H1 (cell line): ENCODE results near the gene ECI1. TPM values are rescaled to one million over a fixed set of nuclear protein-coding genes. Genes with fewer than 3 reads are reported as not detected.

Experiments used
- CTCF ChIA-PET: fragments of 300-600 bp; sonication (Branson Sonifier 250); formaldehyde crosslinking; loops from one replicate; lab custom pipeline; 2021; ENCODE audit not compliant: partially characterized antibody; lab: Charles Lee
- POLR2A ChIA-PET: fragments of 300-600 bp; sonication (Branson Sonifier 250); formaldehyde crosslinking; loops from one replicate; lab custom pipeline; 2021; ENCODE audit warnings: inconsistent platforms; ENCODE audit not compliant: partially characterized antibody; lab: Charles Lee
- DNase-seq, 2 experiments: peaks; one replicate each; pipeline versions ENCODE4 v3.0.0 to v3.0.0-alpha.2; 2010 to 2022; ENCODE audit warnings: low spot score in 2 of 2, low read depth in 1 of 2, mixed read lengths in 1 of 2
- FAIRE-seq: peaks from 2 replicates; lab custom pipeline; 2011; peaks lifted over from hg19 to GRCh38; lab: Jason Lieb, UNC
- H2AFZ ChIP-seq: 2 replicates; pipeline ENCODE4 v1.8.1; 2012; ENCODE audit warnings: low read length, inconsistent platforms
- H2AK5ac ChIP-seq: 2 replicates; pipeline ENCODE4 v1.6.1; 2013; ENCODE audit warnings: low read depth, low read length
- H2BK120ac ChIP-seq: replicated peaks from 2 replicates; pipeline ENCODE3; 2013; ENCODE audit warnings: low read depth, low read length, inconsistent platforms
- H2BK12ac ChIP-seq: 2 replicates; pipeline ENCODE4 v1.6.1; 2013; ENCODE audit warnings: low read depth, low read length
- H2BK15ac ChIP-seq: 2 replicates; pipeline ENCODE4 v1.6.1; 2013; ENCODE audit warnings: low read length
- H2BK20ac ChIP-seq: 2 replicates; pipeline ENCODE4 v1.6.1; 2013; ENCODE audit warnings: low read length
- H2BK5ac ChIP-seq: 2 replicates; pipeline ENCODE4 v1.6.1; 2013; ENCODE audit warnings: low read depth, low read length
- H3K14ac ChIP-seq: 2 replicates; pipeline ENCODE4 v1.6.1; 2013; ENCODE audit warnings: inconsistent platforms; ENCODE audit not compliant: insufficient read length
- H3K18ac ChIP-seq: 2 replicates; pipeline ENCODE4 v1.6.1; 2013; ENCODE audit warnings: low read length; ENCODE audit errors: extremely low read depth
- H3K23ac ChIP-seq: 2 replicates; pipeline ENCODE4 v1.6.1; 2013; ENCODE audit warnings: inconsistent platforms; ENCODE audit not compliant: insufficient read length
- H3K23me2 ChIP-seq: 2 replicates; pipeline ENCODE4 v1.6.1; 2013; ENCODE audit warnings: low read depth, low read length
- H3K27ac ChIP-seq: 2 replicates; pipeline ENCODE4 v1.6.1; 2011; ENCODE audit warnings: low read depth, low read length, inconsistent platforms
- H3K27me3 ChIP-seq, 4 experiments: replicated peaks in 1 of 4; 1 replicate in 1 of 4; 2 replicates in 3 of 4; pipeline versions ENCODE4 v1.6.1 to v1.8.1; 2011 to 2013; ENCODE audit warnings: low read length in 3 of 4, mild to moderate bottlenecking in 3 of 4, inconsistent platforms in 2 of 4, mixed read lengths in 2 of 4, moderate library complexity in 1 of 4; ENCODE audit not compliant: control insufficient read depth in 3 of 4, insufficient read depth in 3 of 4; ENCODE audit errors: extremely low read depth in 1 of 4
- H3K36me3 ChIP-seq, 4 experiments: 2 replicates each; pipeline versions ENCODE4 v1.6.1 to v1.8.1; 2011 to 2013; ENCODE audit warnings: mild to moderate bottlenecking in 4 of 4, low read length in 3 of 4, moderate library complexity in 2 of 4, control low read depth in 1 of 4, inconsistent platforms in 1 of 4; ENCODE audit not compliant: insufficient read depth in 4 of 4, control insufficient read depth in 2 of 4
- H3K4ac ChIP-seq: replicated peaks from 2 replicates; pipeline ENCODE3; 2013; ENCODE audit warnings: low read length, low read depth, mixed read lengths, inconsistent platforms; ENCODE audit not compliant: insufficient read length
- H3K4me1 ChIP-seq, 4 experiments: replicated peaks in 1 of 4; 1 replicate in 1 of 4; 2 replicates in 3 of 4; pipeline versions ENCODE4 v1.6.1 to v1.8.1; 2011 to 2013; ENCODE audit warnings: low read length in 3 of 4, inconsistent platforms in 2 of 4, mixed read lengths in 1 of 4; ENCODE audit not compliant: insufficient read depth in 4 of 4, control insufficient read depth in 3 of 4
- H3K4me2 ChIP-seq, 2 experiments: 2 replicates each; pipeline versions ENCODE4 v1.6.1 to v1.8.1; 2011 to 2013; ENCODE audit warnings: low read depth in 2 of 2, low read length in 2 of 2, control low read depth in 1 of 2, inconsistent platforms in 1 of 2, mild to moderate bottlenecking in 1 of 2; ENCODE audit not compliant: insufficient read depth in 1 of 2
- H3K4me3 ChIP-seq, 4 experiments: fragments of 200-600, 300-600 bp in 1 of 4; sonication (generic), shearing (Covaris generic), sonication (Bioruptor Twin) in 1 of 4; 2 replicates each; pipeline versions ENCODE4 v1.5.1 to v1.8.1; 2011 to 2016; ENCODE audit warnings: low read length in 4 of 4, low read depth in 3 of 4, control low read depth in 2 of 4, inconsistent platforms in 2 of 4, mild to moderate bottlenecking in 2 of 4, mixed read lengths in 1 of 4, moderate library complexity in 1 of 4; ENCODE audit not compliant: insufficient read depth in 2 of 4; ENCODE audit errors: extremely low read depth in 1 of 4
- H3K56ac ChIP-seq: replicated peaks from 2 replicates; pipeline ENCODE3; 2013; ENCODE audit warnings: low read depth, mild to moderate bottlenecking, mixed read lengths, low read length, inconsistent platforms; ENCODE audit not compliant: insufficient read length
- H3K79me1 ChIP-seq: 2 replicates; pipeline ENCODE4 v1.6.1; 2013; ENCODE audit warnings: low read depth, low read length, control low read depth
- H3K79me2 ChIP-seq, 2 experiments: 2 replicates each; pipeline versions ENCODE4 v1.6.1 to v1.8.1; 2012 to 2013; ENCODE audit warnings: low read length in 2 of 2, mild to moderate bottlenecking in 2 of 2, inconsistent platforms in 1 of 2; ENCODE audit not compliant: insufficient read depth in 2 of 2, control insufficient read depth in 1 of 2
- H3K9ac ChIP-seq, 4 experiments: replicated peaks in 1 of 4; 1 replicate in 1 of 4; 2 replicates in 3 of 4; pipeline versions ENCODE4 v1.6.1 to v1.8.1; 2011 to 2013; ENCODE audit warnings: low read depth in 3 of 4, low read length in 3 of 4, control low read depth in 2 of 4, mild to moderate bottlenecking in 2 of 4, moderate library complexity in 2 of 4, inconsistent platforms in 1 of 4; ENCODE audit errors: extremely low read depth in 1 of 4
- H3K9me3 ChIP-seq, 2 experiments: 2 replicates each; pipeline versions ENCODE4 v1.6.1 to v1.8.1; 2012 to 2013; ENCODE audit warnings: mild to moderate bottlenecking in 2 of 2, moderate library complexity in 2 of 2, control low read depth in 1 of 2, inconsistent platforms in 1 of 2, low read depth in 1 of 2, low read length in 1 of 2, mixed read lengths in 1 of 2; ENCODE audit not compliant: insufficient read depth in 2 of 2
- H4K20me1 ChIP-seq, 2 experiments: replicated peaks in 1 of 2; 2 replicates each; pipeline versions ENCODE3 to v1.8.1; 2011 to 2013; ENCODE audit warnings: inconsistent platforms in 2 of 2, low read length in 2 of 2, mild to moderate bottlenecking in 1 of 2; ENCODE audit not compliant: insufficient read depth in 2 of 2, control insufficient read depth in 1 of 2
- H4K5ac ChIP-seq: 2 replicates; pipeline ENCODE4 v1.6.1; 2013; ENCODE audit warnings: low read length, low read depth, mixed read lengths, inconsistent platforms; ENCODE audit not compliant: insufficient read length
- H4K8ac ChIP-seq: 2 replicates; pipeline ENCODE4 v1.8.0; 2013; ENCODE audit warnings: mild to moderate bottlenecking, moderate library complexity, low read length, inconsistent platforms; ENCODE audit not compliant: insufficient read depth; ENCODE audit errors: extremely low read depth
- H4K91ac ChIP-seq: replicated peaks from 2 replicates; pipeline ENCODE3; 2013; ENCODE audit warnings: low read length, mixed read lengths, inconsistent platforms; ENCODE audit not compliant: insufficient read length
- ASH2L ChIP-seq: fragments of 200-600, 300-600 bp; sonication (generic); IDR thresholded peaks from one replicate; pipeline ENCODE4 v1.7.1; 2017; ENCODE audit warnings: low read length
- EGR1 ChIP-seq: IDR thresholded peaks from 2 replicates; pipeline ENCODE4 v1.6.1; 2011; ENCODE audit warnings: low read depth, low read length, borderline replicate concordance
- KDM4A ChIP-seq: IDR thresholded peaks from one replicate; pipeline ENCODE4 v1.7.1; 2012; ENCODE audit warnings: low read depth, mild to moderate bottlenecking, moderate library complexity, low read length, inconsistent platforms; ENCODE audit not compliant: severe bottlenecking
- SP2 ChIP-seq: IDR thresholded peaks from 2 replicates; pipeline ENCODE4 v1.6.1; 2012; ENCODE audit warnings: mild to moderate bottlenecking, low read length, inconsistent platforms
- TBP ChIP-seq: IDR thresholded peaks from 2 replicates; pipeline ENCODE4 v1.6.1; 2011; ENCODE audit warnings: low read depth, low read length, improper control_type of control experiment
- YY1 ChIP-seq: IDR thresholded peaks from 2 replicates; pipeline ENCODE4 v1.6.1; 2011; ENCODE audit warnings: low read depth, mild to moderate bottlenecking, low read length
- ZNF274 ChIP-seq: IDR thresholded peaks from 2 replicates; pipeline ENCODE4 v1.7.0; 2012; ENCODE audit warnings: low read length, borderline replicate concordance; ENCODE audit errors: extremely low read depth
- WGBS, 2 experiments: shearing (Covaris generic) in 1 of 2; methylation state at CpG; one replicate each; pipeline versions ENCODE4 v1.1.6 to v1.1.7; 2013 to 2015; ENCODE audit warnings: low lambda C conversion rate in 2 of 2, mixed read lengths in 2 of 2, inconsistent platforms in 1 of 2, low coverage in 1 of 2, missing lambda C conversion rate in 1 of 2; ENCODE audit not compliant: insufficient replicate concordance in 2 of 2, insufficient coverage in 1 of 2, insufficient read length in 1 of 2; ENCODE audit errors: extremely low coverage in 1 of 2, missing lambda C conversion rate in 1 of 2; 5-methylcytosine and 5-hydroxymethylcytosine counted together
- polyA plus RNA-seq, 7 experiments: library from polyadenylated mRNA; depleted of rRNA in 3 of 7; stranded (reverse) in 5 of 7; unstranded in 2 of 7; fragments of >200 nt in 5 of 7; fragments of 200-250 nt in 2 of 7; gene quantifications; 1 replicate in 5 of 7; 2 replicates in 1 of 7; 4 replicates in 1 of 7; pipeline versions ENCODE4 v1.2.1 to v1.2.3, GENCODE V29; 2011 to 2013; ENCODE audit warnings: missing spikeins in 2 of 7, mixed read lengths in 2 of 7
- total RNA-seq: library from RNA; stranded (reverse); fragmentation: NEBNext Ultra II Directional; extraction: Animal tissue kit (Norgen Biotek cat#: 25700); gene quantifications from 2 replicates; pipeline ENCODE4 v1.2.1, GENCODE V29; 2021

The ECI1 gene
- total and polyA plus RNA-seq, 2 of the 8 experiments (the other 6 are each of a cell fraction or from before 2014, with no cell fraction given): 79.5 to 151 TPM

DNA sequence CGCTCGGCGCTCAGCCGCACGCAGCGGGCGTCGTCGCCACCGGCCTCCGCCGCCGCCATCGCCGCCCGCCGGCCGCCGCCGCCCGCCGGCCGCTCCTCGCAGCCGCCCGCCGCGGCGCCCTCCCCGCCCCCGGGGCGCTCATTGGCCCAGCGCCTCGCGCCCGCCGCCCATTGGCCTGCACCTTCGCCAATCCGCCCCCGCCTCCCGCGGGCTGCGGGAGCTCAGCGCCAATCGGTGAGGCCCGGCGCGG, 36.7 kb downstream of the ECI1 start, which contains the start of gene PGP:
Gene PGP (minus strand): TSS at position 122 of the 250 bp plus-strand sequence. CDS start 63 bp downstream, at position 59.
- no peak within 1 kb of the TSS for H2BK20ac ChIP-seq
- H2AK5ac ChIP-seq: peak within 1 kb of the TSS; percentile 66; the same call in 1 of the 2 replicates
- peak within 1 kb of the TSS; percentile 80 to 98 (median 90) for H3K4me3 ChIP-seq
- CTCF ChIA-PET: interaction anchor here (0.6 to 1.0 kb wide), 2 partner anchors 15 to 37 kb away, joined by 3 read pairs; no protein-coding TSS in a partner anchor
- peak within 1 kb of the TSS; percentile 99 for H3K4ac ChIP-seq
- H3K79me1 ChIP-seq: peaks cover 4% of the 10 kb centered on the region
- peak within 1 kb of the TSS; percentile 99 for H3K56ac ChIP-seq
- peak within 1 kb of the TSS; percentile 94 for H3K27ac ChIP-seq
- peak within 1 kb of the TSS; percentile 75 for H2BK120ac ChIP-seq
- H4K8ac ChIP-seq: peak within 1 kb of the TSS; percentile 99
- peaks cover 3 to 18% of the 10 kb centered on the region in 2 experiments; a peak in 3 of 4 replicates for H3K79me2 ChIP-seq
- peak within 1 kb of the TSS; percentile 99 for H4K91ac ChIP-seq
- H2AFZ ChIP-seq: peak within 1 kb of the TSS; percentile 48; the same call in 1 of the 2 replicates
- H3K9ac ChIP-seq: peak within 1 kb of the TSS; percentile 92 to 97 (median 94)
- H3K18ac ChIP-seq: peak within 1 kb of the TSS; percentile 85
- no peak for FAIRE-seq
- H3K4me1 ChIP-seq: peaks cover 0 to 17% (median 5%) of the 10 kb centered on the region in 4 experiments; a peak in 5 of 7 replicates
- H2BK12ac ChIP-seq: peak within 1 kb of the TSS; percentile 87; the same call in 1 of the 2 replicates
- DNase-seq: no peak
- H3K36me3 ChIP-seq: peaks cover 4 to 13% (median 7%) of the 10 kb centered on the region in 4 experiments; a peak in 5 of 8 replicates
- no peaks in the 10 kb centered on the region for H3K9me3 ChIP-seq
- peaks cover 8 to 36% of the 10 kb centered on the region in 2 experiments for H4K20me1 ChIP-seq
- POLR2A ChIA-PET: interaction anchor here (0.6 to 15.1 kb wide), 23 partner anchors 8 to 318 kb away, joined by 3 to 156 read pairs (median 4); partner anchors contain the start of genes DNASE1L2, E4F1, ECI1 and TRAF7
- peak within 1 kb of the TSS; percentile 80 to 84 for H3K4me2 ChIP-seq
- no peak within 1 kb of the TSS for H3K23ac ChIP-seq
- TF ChIP-seq ASH2L (peak; percentile 3), YY1 (peak; percentile 19; the same call in 1 of the 2 replicates), KDM4A (peak; percentile 20), ZNF274 (no peak), SP2 (peak; percentile 68), TBP (no peak), EGR1 (peak; percentile 90; the same call in 1 of the 2 replicates)
- no peaks in the 10 kb centered on the region for H3K27me3 ChIP-seq
- H2BK5ac ChIP-seq: peak within 1 kb of the TSS; percentile 99
- H4K5ac ChIP-seq: peak within 1 kb of the TSS; percentile 95
- H2BK15ac ChIP-seq: no peak within 1 kb of the TSS
- no peak within 1 kb of the TSS for H3K14ac ChIP-seq
- H3K23me2 ChIP-seq: peaks cover 9% of the 10 kb centered on the region
- WGBS, 2 experiments: 0% methylated on average over 14 of the region's 48 CpGs; no CpG with 5 or more reads in 1 of the 2 experiments
